GM12892 (cell line): ENCODE data around the gene VPS39.

Experiments used
- POLR2A ChIP-seq: IDR thresholded peaks from 2 replicates; pipeline ENCODE4 v1.6.1; 2011; ENCODE audit warnings: low read depth, low read length, control low read depth
- POLR2AphosphoS5 ChIP-seq: IDR thresholded peaks from 2 replicates; pipeline ENCODE4 v1.6.1; 2011; ENCODE audit warnings: low read depth, low read length, control low read depth

- TF ChIP-seq POLR2A (no peak), POLR2AphosphoS5 (no peak)
Observed at GRCh38 chr15:42239528-42240182, 31.6 kb upstream of the VPS39 start.
